Stimulated activated naive CD4-positive, alpha-beta T cell treated with Interleukin-2 at 50 U/mL for 16 hours (primary cell): ENCODE data around the gene TTLL11.

Source experiments
- DNase-seq: peaks from one replicate; lab custom pipeline; 2025; lab: John Stamatoyannopoulos, UW

The TTLL11 gene

GRCh38 chr9:122050167-122050566, 42.9 kb downstream of the TTLL11 start:
- no peak for DNase-seq

GRCh38 chr9:122042056-122042455, 51.1 kb downstream of the TTLL11 start:
- DNase-seq = no peak

GRCh38 chr9:122040561-122041242, 52.4 kb downstream of the TTLL11 start:
- DNase-seq = no peak

GRCh38 chr9:122039234-122039633, 53.9 kb downstream of the TTLL11 start:
- no peak for DNase-seq

GRCh38 chr9:122036988-122037387, 56.1 kb downstream of the TTLL11 start:
- no peak for DNase-seq

GRCh38 chr9:122036408-122036807, 56.7 kb downstream of the TTLL11 start:
- DNase-seq = no peak

- no peak for DNase-seq
Observed at GRCh38 chr9:122033775-122034373, 59.2 kb downstream of the TTLL11 start.

GRCh38 chr9:122032346-122032745, 60.8 kb downstream of the TTLL11 start:
- DNase-seq = no peak

- no peak for DNase-seq
Observed at GRCh38 chr9:122031776-122032175, 61.3 kb downstream of the TTLL11 start.

GRCh38 chr9:122031157-122031556, 62.0 kb downstream of the TTLL11 start:
- no peak for DNase-seq

GRCh38 chr9:122030357-122030756, 62.8 kb downstream of the TTLL11 start:
- DNase-seq = no peak

GRCh38 chr9:122029898-122030297, 63.2 kb downstream of the TTLL11 start:
- no peak for DNase-seq

- DNase-seq = no peak
Observed at GRCh38 chr9:122028089-122028488, 65.0 kb downstream of the TTLL11 start.

GRCh38 chr9:122020398-122020797, 72.7 kb downstream of the TTLL11 start:
- DNase-seq = no peak

- no peak for DNase-seq
Observed at GRCh38 chr9:122016744-122017143, 76.4 kb downstream of the TTLL11 start.

- DNase-seq = no peak
Observed at GRCh38 chr9:122016309-122016708, 76.8 kb downstream of the TTLL11 start.

GRCh38 chr9:122015170-122015821, 77.8 kb downstream of the TTLL11 start:
- DNase-seq = no peak

- no peak for DNase-seq
Observed at GRCh38 chr9:122011818-122012498, 81.2 kb downstream of the TTLL11 start.

GRCh38 chr9:122008559-122008958, 84.5 kb downstream of the TTLL11 start:
- no peak for DNase-seq

- DNase-seq = no peak
Observed at GRCh38 chr9:122007837-122008236, 85.3 kb downstream of the TTLL11 start.

- DNase-seq = no peak
Observed at GRCh38 chr9:122005597-122005996, 87.5 kb downstream of the TTLL11 start.

- no peak for DNase-seq
Observed at GRCh38 chr9:122004589-122004988, 88.5 kb downstream of the TTLL11 start.
